B cell (primary cell): ENCODE results near the gene RPL23. TPM values are rescaled to one million over a fixed set of nuclear protein-coding genes. Genes with fewer than 3 reads are reported as not detected.

Experiments used
- ATAC-seq: fragments of 200-7000 bp; cut with Tn5 transposase; one replicate; pipeline ENCODE4 v1.10.0; 2021; ENCODE audit warnings: low read depth, mild to moderate bottlenecking, moderate number of reproducible peaks, moderate library complexity
- CTCF ChIA-PET: fragments of 350-600 bp; sonication (Branson Sonifier 250); formaldehyde crosslinking; loops from one replicate; lab custom pipeline; 2021; ENCODE audit warnings: antibody characterized with exemption, inconsistent platforms; lab: Charles Lee
- POLR2A ChIA-PET: fragments of 350-600 bp; sonication (Branson Sonifier 250); formaldehyde crosslinking; loops from one replicate; lab custom pipeline; 2021; ENCODE audit warnings: antibody characterized with exemption; lab: Charles Lee
- DNase-seq: peaks from one replicate; pipeline ENCODE4 v3.0.0; 2013
- H2AFZ ChIP-seq: 2 replicates; pipeline ENCODE4 v1.6.1; 2012; ENCODE audit warnings: mild to moderate bottlenecking, low read depth, low read length; ENCODE audit not compliant: insufficient read depth, poor library complexity, severe bottlenecking
- H3K27ac ChIP-seq, 2 donors: 1 replicate in 1 of 2; 2 replicates in 1 of 2; pipeline ENCODE4 v1.5.1; 2012 to 2013; ENCODE audit warnings: low read length in 2 of 2, mild to moderate bottlenecking in 2 of 2, moderate library complexity in 1 of 2
- H3K27me3 ChIP-seq, 4 experiments: fragments of 200-600 bp in 1 of 4; sonication (generic) in 1 of 4; replicated peaks in 1 of 4; 1 replicate in 2 of 4; 2 replicates in 2 of 4; pipeline versions ENCODE4 v1.6.1 to v1.7.0; 2013 to 2016; ENCODE audit warnings: low read length in 3 of 4, mild to moderate bottlenecking in 2 of 4, mixed read lengths in 1 of 4, moderate library complexity in 1 of 4; ENCODE audit not compliant: insufficient read depth in 4 of 4, control insufficient read depth in 3 of 4; ENCODE audit errors: control extremely low read depth in 1 of 4
- H3K36me3 ChIP-seq, 2 experiments: replicated peaks in 1 of 2; 1 replicate in 1 of 2; 2 replicates in 1 of 2; pipeline versions ENCODE4 v1.6.1 to v1.7.1; 2013; ENCODE audit warnings: low read length in 1 of 2; ENCODE audit not compliant: insufficient read depth in 2 of 2, control insufficient read depth in 1 of 2; ENCODE audit errors: control extremely low read depth in 1 of 2, extremely low read depth in 1 of 2
- H3K4me1 ChIP-seq, 2 donors: fragments of 200-600 bp in 1 of 2; sonication (generic) in 1 of 2; 1 replicate in 1 of 2; 2 replicates in 1 of 2; pipeline versions ENCODE4 v1.5.1 to v1.6.1; 2013 to 2017; ENCODE audit warnings: low read length in 2 of 2; ENCODE audit not compliant: control insufficient read depth in 2 of 2, insufficient read depth in 2 of 2
- H3K4me2 ChIP-seq: replicated peaks from 2 replicates; pipeline ENCODE3; 2012; ENCODE audit warnings: mild to moderate bottlenecking, low read depth, low read length; ENCODE audit not compliant: poor library complexity, severe bottlenecking
- H3K4me3 ChIP-seq, 5 experiments: fragments of 200-600 bp in 1 of 5; sonication (generic) in 1 of 5; 1 replicate in 3 of 5; 2 replicates in 2 of 5; pipeline versions ENCODE4 v1.5.1 to v1.7.0; 2011 to 2016; ENCODE audit warnings: low read length in 4 of 5, mild to moderate bottlenecking in 4 of 5, low read depth in 2 of 5, control low read depth in 1 of 5, moderate library complexity in 1 of 5; ENCODE audit not compliant: insufficient read depth in 1 of 5; ENCODE audit errors: control extremely low read depth in 1 of 5, extremely low read depth in 1 of 5
- H3K79me2 ChIP-seq: fragments of 200-600 bp; sonication (generic); one replicate; pipeline ENCODE4 v1.6.0; 2016; ENCODE audit warnings: low read length; ENCODE audit not compliant: control insufficient read depth, insufficient read depth
- H3K9ac ChIP-seq: fragments of 200-600 bp; sonication (generic); 2 replicates; pipeline ENCODE4 v1.6.1; 2017; ENCODE audit warnings: mild to moderate bottlenecking, low read length, moderate library complexity
- H3K9me3 ChIP-seq, 3 donors: one replicate each; pipeline versions ENCODE4 v1.6.1 to v1.7.1; 2013; ENCODE audit warnings: low read length in 2 of 3; ENCODE audit not compliant: control insufficient read depth in 2 of 3, insufficient read depth in 1 of 3; ENCODE audit errors: control extremely low read depth in 1 of 3
- H4K20me1 ChIP-seq: 2 replicates; pipeline ENCODE4 v1.6.0; 2012; ENCODE audit warnings: mild to moderate bottlenecking, low read length; ENCODE audit not compliant: insufficient read depth, control insufficient read depth, poor library complexity, severe bottlenecking
- H3K27ac Mint-ChIP-seq: one replicate; pipeline ENCODE4 v1.8.0; 2021; ENCODE audit warnings: mixed read lengths
- H3K27me3 Mint-ChIP-seq: one replicate; pipeline ENCODE4 v1.8.0; 2021; ENCODE audit warnings: mixed read lengths
- H3K4me1 Mint-ChIP-seq: one replicate; pipeline ENCODE4 v1.8.0; 2021; ENCODE audit warnings: mixed read lengths
- H3K4me3 Mint-ChIP-seq: one replicate; pipeline ENCODE4 v1.8.0; 2021; ENCODE audit warnings: mixed read lengths
- H3K9me3 Mint-ChIP-seq: one replicate; pipeline ENCODE4 v1.8.0; 2022; ENCODE audit warnings: mixed read lengths; ENCODE audit not compliant: insufficient read depth
- EZH2 ChIP-seq: IDR thresholded peaks from 2 replicates; pipeline ENCODE4 v1.6.1; 2012; ENCODE audit warnings: borderline replicate concordance, low read depth, mild to moderate bottlenecking, moderate library complexity, low read length; ENCODE audit not compliant: insufficient read depth, poor library complexity, severe bottlenecking
- WGBS: methylation state at CpG from one replicate; pipeline ENCODE4 v1.1.5; 2013; ENCODE audit warnings: missing lambda C conversion rate; ENCODE audit not compliant: insufficient coverage; 5-methylcytosine and 5-hydroxymethylcytosine counted together
- intact Hi-C: fragments of 100-400 bp; cut with micrococcal nuclease; formaldehyde crosslinking; loops from one replicate; pipeline ENCODE4 v1.10.0; 2022
- polyA plus RNA-seq: library from polyadenylated mRNA; depleted of rRNA; stranded (reverse); fragments of >200 nt; gene quantifications from 2 replicates; pipeline ENCODE4 v1.2.3, GENCODE V29; 2012
- total RNA-seq, 2 donors: library from RNA; stranded (reverse); fragments of 120-200 nt in 1 of 2; gene quantifications; 1 replicate in 1 of 2; 2 replicates in 1 of 2; pipeline versions ENCODE4 v1.2.3 to v1.2.4, GENCODE V29; 2013 to 2022
- TF ChIP-seq, protein P1 (sequence below): fragments of 200-600 bp; IDR thresholded peaks from one replicate; pipeline ENCODE4 v1.8.0; 2022; ENCODE audit warnings: antibody characterized with exemption, mild to moderate bottlenecking

Gene RPL23
- total and polyA plus RNA-seq, 2 donors (not counting 1 experiment from before 2014, with no cell fraction given), result 1,753 to 2,282 TPM

DNA sequence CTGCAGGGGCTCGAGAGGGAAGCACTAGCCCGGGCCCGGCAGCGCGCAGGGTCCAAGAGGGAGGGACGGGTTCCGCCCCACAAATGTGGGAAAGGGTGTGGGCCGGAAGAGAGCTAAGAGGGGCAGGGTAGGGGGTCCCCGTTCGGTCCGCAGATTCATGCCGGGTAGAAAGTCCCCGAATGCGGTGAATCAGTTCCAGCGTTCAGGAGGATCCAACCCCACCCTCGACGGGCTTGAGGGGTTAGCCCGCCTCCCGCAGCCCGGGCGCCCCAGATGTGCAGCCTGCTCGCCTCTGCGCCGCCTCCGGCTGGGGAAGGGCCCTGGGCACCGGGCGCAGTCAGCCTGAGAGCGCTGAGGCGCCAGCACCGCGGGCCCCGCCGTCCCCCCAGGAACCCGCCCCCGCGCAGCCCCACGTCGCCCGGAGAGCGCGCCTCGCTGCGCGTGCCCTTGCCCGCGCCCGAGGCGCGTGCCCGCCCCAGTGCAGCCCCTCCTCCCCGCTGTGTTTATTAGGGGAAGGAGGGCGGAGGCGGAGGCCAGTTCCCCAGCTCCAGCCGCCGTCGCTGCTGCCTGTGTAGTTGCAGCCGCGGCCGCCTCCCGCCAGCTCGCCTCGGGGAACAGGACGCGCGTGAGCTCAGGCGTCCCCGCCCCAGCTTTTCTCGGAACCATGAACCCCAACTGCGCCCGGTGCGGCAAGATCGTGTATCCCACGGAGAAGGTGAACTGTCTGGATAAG, 16.2 kb upstream of the RPL23 start, which contains the start of gene LASP1:
Gene LASP1 (plus strand): TSS at position 533 of the 733 bp plus-strand sequence. CDS start 132 bp downstream, at position 665.
- peak; percentile 65 for ATAC-seq
- H3K27me3 ChIP-seq, result no peaks in the 10 kb centered on the region
- peak within 1 kb of the TSS; percentile 97 for H3K4me2 ChIP-seq
- under 1% methylated on average over 73 of the region's 73 CpGs for WGBS
- DNase-seq, result peak; percentile 94
- Mint-ChIP-seq H3K9me3 (no peaks in the 10 kb centered on the region), H3K4me3 (peak within 1 kb of the TSS; percentile 99), H3K27me3 (no peaks in the 10 kb centered on the region), H3K27ac (peak within 1 kb of the TSS; percentile 99), H3K4me1 (peaks cover 57% of the 10 kb centered on the region)
- CTCF ChIA-PET, result interaction anchor here (0.7 to 5.5 kb wide), 13 partner anchors 11 to 284 kb away, joined by 3 to 50 read pairs (median 4); partner anchors contain the start of genes CWC25, PSMB3 and RPL23
- H3K9me3 ChIP-seq, result no peaks in the 10 kb centered on the region
- H2AFZ ChIP-seq, result peak within 1 kb of the TSS; percentile 76
- H3K79me2 ChIP-seq, result peaks cover 47% of the 10 kb centered on the region
- peaks cover 44% of the 10 kb centered on the region for H4K20me1 ChIP-seq
- POLR2A ChIA-PET, result interaction anchor here (0.6 to 4.8 kb wide), 23 partner anchors 8 to 903 kb away, joined by 3 to 91 read pairs (median 5); partner anchors contain the start of genes CWC25, FBXO47, LASP1NB and MLLT6
- H3K4me1 ChIP-seq, result peaks cover 46 to 60% of the 10 kb centered on the region in 2 donors
- intact Hi-C loops, result loop anchor here (1.0 kb wide), 6 partner anchors 16 to 284 kb away; partner anchors contain the start of genes CWC25, PIP4K2B, PSMB3 and RPL23
- H3K27ac ChIP-seq, result peak within 1 kb of the TSS; percentile 78 to 87
- peaks cover 0 to 10% of the 10 kb centered on the region in 2 experiments for H3K36me3 ChIP-seq
- peak within 1 kb of the TSS; percentile 91 to 100 (median 100) for H3K4me3 ChIP-seq
- TF ChIP-seq EZH2, result no peak
- TF ChIP-seq, protein P1, sequence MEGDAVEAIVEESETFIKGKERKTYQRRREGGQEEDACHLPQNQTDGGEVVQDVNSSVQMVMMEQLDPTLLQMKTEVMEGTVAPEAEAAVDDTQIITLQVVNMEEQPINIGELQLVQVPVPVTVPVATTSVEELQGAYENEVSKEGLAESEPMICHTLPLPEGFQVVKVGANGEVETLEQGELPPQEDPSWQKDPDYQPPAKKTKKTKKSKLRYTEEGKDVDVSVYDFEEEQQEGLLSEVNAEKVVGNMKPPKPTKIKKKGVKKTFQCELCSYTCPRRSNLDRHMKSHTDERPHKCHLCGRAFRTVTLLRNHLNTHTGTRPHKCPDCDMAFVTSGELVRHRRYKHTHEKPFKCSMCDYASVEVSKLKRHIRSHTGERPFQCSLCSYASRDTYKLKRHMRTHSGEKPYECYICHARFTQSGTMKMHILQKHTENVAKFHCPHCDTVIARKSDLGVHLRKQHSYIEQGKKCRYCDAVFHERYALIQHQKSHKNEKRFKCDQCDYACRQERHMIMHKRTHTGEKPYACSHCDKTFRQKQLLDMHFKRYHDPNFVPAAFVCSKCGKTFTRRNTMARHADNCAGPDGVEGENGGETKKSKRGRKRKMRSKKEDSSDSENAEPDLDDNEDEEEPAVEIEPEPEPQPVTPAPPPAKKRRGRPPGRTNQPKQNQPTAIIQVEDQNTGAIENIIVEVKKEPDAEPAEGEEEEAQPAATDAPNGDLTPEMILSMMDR, result peak; percentile 3
- H3K9ac ChIP-seq, result peak within 1 kb of the TSS; percentile 99
